Epithelial cell of esophagus (primary cell): ENCODE measurements around the gene JMJD1C.
"Not testable (repeated sequence)": the region's sequence is repeated elsewhere in the genome, so short reads cannot be mapped to it uniquely, and the experiment has no call there.

Experiments used
- DNase-seq: peaks from one replicate; pipeline ENCODE4 v3.0.0; 2010; ENCODE audit warnings: low read depth
- H3K4me3 ChIP-seq: 2 replicates; pipeline ENCODE4 v1.5.1; 2011; ENCODE audit warnings: mild to moderate bottlenecking, low read length, control low read depth
- CTCF ChIP-seq: IDR thresholded peaks from 2 replicates; pipeline ENCODE4 v1.5.1; 2011; ENCODE audit warnings: low read depth, mild to moderate bottlenecking, low read length, control low read depth, inconsistent platforms; ENCODE audit not compliant: insufficient read depth; ENCODE audit errors: missing control alignments

JMJD1C gene

GRCh38 chr10:63286754-63287264, 179.0 kb downstream of the JMJD1C start:
- peak; percentile 90 for DNase-seq
- H3K4me3 ChIP-seq: no peak overlapping the region
- no peak for TF ChIP-seq CTCF

GRCh38 chr10:63286340-63286739, 179.4 kb downstream of the JMJD1C start:
- no peak for DNase-seq
- no peak for TF ChIP-seq CTCF
- H3K4me3 ChIP-seq: no peak overlapping the region

GRCh38 chr10:63283901-63284300, 181.9 kb downstream of the JMJD1C start:
- H3K4me3 ChIP-seq, DNase-seq: not testable (repeated sequence)

- no peak for TF ChIP-seq CTCF
These were observed 182.7 kb downstream of the JMJD1C start for GRCh38 chr10:63283093-63283492.

GRCh38 chr10:63281967-63282366, 183.8 kb downstream of the JMJD1C start:
- H3K4me3 ChIP-seq: no peak overlapping the region
- DNase-seq: no peak
- no peak for TF ChIP-seq CTCF

More at GRCh38 chr10:63283093-63283492, 182.7 kb downstream of the JMJD1C start:
- H3K4me3 ChIP-seq: no peak overlapping the region
- no peak for DNase-seq

- no peak overlapping the region for H3K4me3 ChIP-seq
- no peak for TF ChIP-seq CTCF
- no peak for DNase-seq
These were observed 185.4 kb downstream of the JMJD1C start for GRCh38 chr10:63280386-63280785.

- TF ChIP-seq CTCF: no peak
- no peak overlapping the region for H3K4me3 ChIP-seq
- no peak for DNase-seq
These were observed 190.7 kb downstream of the JMJD1C start for GRCh38 chr10:63275094-63275493.

- TF ChIP-seq CTCF: no peak
- no peak for DNase-seq
- H3K4me3 ChIP-seq: no peak overlapping the region
These were observed 192.2 kb downstream of the JMJD1C start for GRCh38 chr10:63273577-63273976.
